Measurements from ENCODE around the gene GDPD3. TPM values are rescaled to one million over a fixed set of nuclear protein-coding genes. Genes with fewer than 3 reads are reported as not detected.

Gene GDPD3
- total and polyA plus RNA-seq, 9 of the 15 experiments (the other 6 are each of a cell fraction or from before 2014, with no cell fraction given) = 0.47 to 3.9 (median 1.1) TPM

GRCh38 chr16:30065102-30065942, 48.0 kb downstream of the GDPD3 start, which contains the start of gene ALDOA (continued):
- TF ChIP-seq, protein P1, sequence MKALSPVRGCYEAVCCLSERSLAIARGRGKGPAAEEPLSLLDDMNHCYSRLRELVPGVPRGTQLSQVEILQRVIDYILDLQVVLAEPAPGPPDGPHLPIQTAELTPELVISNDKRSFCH (CRISPR knock-in tag; IDR thresholded peaks at IDR 0.05) = no peak
- TF ChIP-seq, protein P1 (tag; IDR thresholded peaks at IDR 0.05) = peak; percentile 90
- peak; percentile 59; the same call in 1 of the 2 replicates for TF ChIP-seq MBD2 (IDR thresholded peaks at IDR 0.05; ENCODE audit: borderline replicate concordance, low read depth)
- peak; percentile 71 for TF ChIP-seq GATAD2B (IDR thresholded peaks at IDR 0.05; ENCODE audit: borderline replicate concordance)
- peak; percentile 93 for TF ChIP-seq OTX1 (CRISPR knock-in tag; IDR thresholded peaks at IDR 0.05)
- TF ChIP-seq RAD51 (IDR thresholded peaks at IDR 0.05; ENCODE audit: borderline replicate concordance, low read depth) = no peak
- no peak for TF ChIP-seq FOS (IDR thresholded peaks at IDR 0.05; ENCODE audit: extremely low read depth, insufficient read length)
- peak; percentile 75 for TF ChIP-seq NBN (IDR thresholded peaks at IDR 0.05; ENCODE audit: low read depth)
- peak; percentile 62; the same call in 1 of the 2 replicates for TF ChIP-seq GTF2A2 (tag; IDR thresholded peaks at IDR 0.05)
- peak; percentile 36; the same call in 1 of the 2 replicates for TF ChIP-seq RB1 (IDR thresholded peaks at IDR 0.05; ENCODE audit: low read depth)
- TF ChIP-seq TCF3 (CRISPR knock-in tag; IDR thresholded peaks at IDR 0.05) = peak; percentile 24; the same call in 1 of the 2 replicates
- TF ChIP-seq TAF9B (IDR thresholded peaks at IDR 0.05; ENCODE audit: partially characterized antibody) = peak; percentile 73
- no peak for TF ChIP-seq BMI1 (IDR thresholded peaks at IDR 0.05; ENCODE audit: low read length)
- TF ChIP-seq MAFF (IDR thresholded peaks at IDR 0.05; ENCODE audit: low read length) = peak; percentile 60
- no peak for TF ChIP-seq MCM3 (IDR thresholded peaks at IDR 0.05)
- no peak; the same call in 1 of the 2 replicates for TF ChIP-seq PKNOX1 (IDR thresholded peaks at IDR 0.05)
- no peak for TF ChIP-seq RBM39 (optimal IDR thresholded peaks at IDR 0.05; ENCODE audit: low read depth, low read length)
- no peak for TF ChIP-seq SIRT6 (IDR thresholded peaks at IDR 0.05; ENCODE audit: low read depth, low read length)
- peak in 1 of 2 experiments; percentile 57; a peak in 1 of 4 replicates for TF ChIP-seq RCOR1 (IDR thresholded peaks at IDR 0.05; ENCODE audit: borderline replicate concordance in 1 of 2, low read depth in 2 of 2, low read length in 2 of 2)
- TF ChIP-seq ZEB2 (IDR thresholded peaks at IDR 0.05) = no peak
- peak; percentile 83 for TF ChIP-seq HDAC8 (tag; IDR thresholded peaks at IDR 0.05)
- peak; percentile 77 for TF ChIP-seq CBX1 (IDR thresholded peaks at IDR 0.05; ENCODE audit: low read depth)
- no peak for TF ChIP-seq ZNF175 (CRISPR knock-in tag; IDR thresholded peaks at IDR 0.05; ENCODE audit: low read depth)
- no peak for TF ChIP-seq FOXJ2 (tag; IDR thresholded peaks at IDR 0.05)
- TF ChIP-seq EP400 (IDR thresholded peaks at IDR 0.05) = peak; percentile 94
- TF ChIP-seq ETV6 (IDR thresholded peaks at IDR 0.05; ENCODE audit: borderline replicate concordance in 1 of 2, low read depth in 2 of 2, low read length in 1 of 2) = peak; percentile 81 to 85; a peak in 3 of 4 replicates
- TF ChIP-seq ETV6 (CRISPR knock-in tag; IDR thresholded peaks at IDR 0.05; ENCODE audit: borderline replicate concordance) = no peak
- TF ChIP-seq SP2 (IDR thresholded peaks at IDR 0.05; ENCODE audit: extremely low read depth, low read depth, low read length, poor library complexity, severe bottlenecking) = no peak

Measured in K562 (cell line).